ENCODE results near the gene PARP3. TPM values are rescaled to one million over a fixed set of nuclear protein-coding genes. Genes with fewer than 3 reads are reported as not detected.
"Not testable (repeated sequence)": the region's sequence is repeated elsewhere in the genome, so short reads cannot be mapped to it uniquely, and the experiment has no call there.

The PARP3 gene
- total RNA-seq: 10 to 100 TPM in 3 of 8 experiments, 1 to 10 TPM in 5; 2.7 to 40.4 (median 6.9) TPM

DNA sequence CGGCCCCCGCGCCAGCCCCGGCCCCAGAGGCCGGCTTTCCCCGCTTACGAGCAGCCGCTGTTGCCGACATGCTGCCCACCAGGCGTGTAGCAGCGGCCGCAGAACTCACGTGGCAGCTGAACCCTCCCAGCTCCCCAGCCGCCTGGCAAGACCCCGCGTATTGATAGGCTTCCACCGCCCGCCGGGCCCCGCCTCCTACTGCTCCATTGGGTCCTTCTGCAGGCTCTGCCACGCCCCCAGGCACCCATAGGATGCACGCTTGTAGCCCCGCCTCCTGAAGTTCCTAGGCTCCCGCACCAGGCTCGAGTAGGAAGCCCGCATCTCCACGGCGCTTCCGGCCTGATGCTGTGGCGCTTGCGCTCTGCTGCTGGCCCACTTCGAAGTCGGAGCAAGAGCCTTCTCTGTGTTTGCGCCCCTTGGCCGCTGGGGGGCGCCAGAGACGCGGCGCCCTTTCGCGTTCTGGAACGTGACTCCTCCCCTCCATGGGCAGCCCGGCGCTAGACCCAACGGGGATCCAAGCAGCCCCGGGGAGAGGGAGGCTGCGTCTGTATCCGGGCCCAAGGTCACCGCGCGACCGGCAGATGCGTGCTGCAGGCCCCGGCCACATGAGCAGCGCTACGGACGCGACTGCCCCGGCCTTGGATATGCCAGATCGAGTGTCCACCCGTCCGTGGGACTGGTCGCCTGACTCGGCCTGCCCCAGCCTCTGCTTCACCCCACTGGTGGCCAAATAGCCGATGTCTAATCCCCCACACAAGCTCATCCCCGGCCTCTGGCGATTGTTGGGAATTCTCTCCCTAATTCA, at the start of gene PARP3, which contains the start of gene RRP9:
Gene PARP3, plus strand, starts transcription at position 566 of the 805 bp plus-strand sequence. CDS start 993 bp downstream, outside the sequence.
Gene RRP9, minus strand, starts transcription at position 107 of the 805 bp plus-strand sequence. Its CDS starts 37 bp downstream, at position 70.
- 0 to 16% (median 0%) methylated on average over 4 to 16 of the region's 67 CpGs; no CpG with 5 or more reads in 5 of the 10 experiments for WGBS, 10 experiments
- ATAC-seq (replicated peaks in 6 of 8): peak; percentile 75 to 96 (median 93)
- H3K27ac ChIP-seq: peak within 1 kb of the TSS; percentile 78 to 83
- H3K4me3 ChIP-seq: peak within 1 kb of the TSS; percentile 51 to 79 (median 60)
- peaks cover 16% of the 10 kb centered on the region in 2 donors for H3K4me1 ChIP-seq (replicated peaks in 1 of 2)
- in situ Hi-C loops (cut with MboI; ENCODE audit: low pct_unique_long_range_greater_than_20kb in 2 of 9, low sequenced_read_pairs in 9 of 9, unreplicated experiment in 9 of 9): no loop called here

- peak in 1 of 8 experiments; percentile 74 for ATAC-seq (replicated peaks in 6 of 8)
- no peak overlapping the region for H3K27ac ChIP-seq
- H3K4me3 ChIP-seq: no peak overlapping the region
- whole genome bisulfite sequencing, 10 experiments: 60 to 100% (median 63%) methylated on average over 1 to 3 of the region's 4 CpGs; no CpG with 5 or more reads in 6 of the 10 experiments
- H3K4me1 ChIP-seq (replicated peaks in 1 of 2): peaks cover 0 to 4% of the 10 kb centered on the region in 2 donors
- in situ Hi-C loops (cut with MboI; ENCODE audit: low pct_unique_long_range_greater_than_20kb in 2 of 9, low sequenced_read_pairs in 9 of 9, unreplicated experiment in 9 of 9): no loop called here
Measured at GRCh38 chr3:51894391-51894790, 47.8 kb upstream of the PARP3 start.

DNA sequence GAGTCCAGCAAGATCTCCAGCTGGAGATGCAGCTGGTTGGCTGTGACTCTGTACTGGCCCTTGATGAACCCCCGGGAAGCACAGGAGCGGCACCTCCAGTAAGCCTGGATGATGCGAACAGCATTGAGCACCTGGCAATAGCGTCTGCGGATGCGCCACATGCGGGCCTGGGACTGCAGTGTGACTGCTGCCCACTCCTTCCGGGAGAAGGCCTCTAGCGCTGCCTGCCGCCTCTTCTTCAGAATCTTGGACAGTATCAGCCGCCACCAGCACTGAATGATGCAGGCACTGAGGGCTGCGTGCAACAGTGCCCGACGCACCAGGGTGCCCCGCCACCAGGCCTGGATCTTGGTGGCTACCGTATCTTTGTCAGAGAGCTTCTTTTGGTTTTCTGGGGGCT, 47.2 kb upstream of the PARP3 start:
- no peak for ATAC-seq (replicated peaks in 6 of 8)
- in situ Hi-C loops (cut with MboI; ENCODE audit: low pct_unique_long_range_greater_than_20kb in 2 of 9, low sequenced_read_pairs in 9 of 9, unreplicated experiment in 9 of 9): no loop called here
- peaks cover 0 to 4% of the 10 kb centered on the region in 2 donors for H3K4me1 ChIP-seq (replicated peaks in 1 of 2)
- no peak overlapping the region for H3K4me3 ChIP-seq
- H3K27ac ChIP-seq: no peak overlapping the region
- 45 to 100% (median 91%) methylated on average over 1 to 8 of the region's 16 CpGs; no CpG with 5 or more reads in 2 of the 10 experiments for WGBS, 10 experiments

DNA sequence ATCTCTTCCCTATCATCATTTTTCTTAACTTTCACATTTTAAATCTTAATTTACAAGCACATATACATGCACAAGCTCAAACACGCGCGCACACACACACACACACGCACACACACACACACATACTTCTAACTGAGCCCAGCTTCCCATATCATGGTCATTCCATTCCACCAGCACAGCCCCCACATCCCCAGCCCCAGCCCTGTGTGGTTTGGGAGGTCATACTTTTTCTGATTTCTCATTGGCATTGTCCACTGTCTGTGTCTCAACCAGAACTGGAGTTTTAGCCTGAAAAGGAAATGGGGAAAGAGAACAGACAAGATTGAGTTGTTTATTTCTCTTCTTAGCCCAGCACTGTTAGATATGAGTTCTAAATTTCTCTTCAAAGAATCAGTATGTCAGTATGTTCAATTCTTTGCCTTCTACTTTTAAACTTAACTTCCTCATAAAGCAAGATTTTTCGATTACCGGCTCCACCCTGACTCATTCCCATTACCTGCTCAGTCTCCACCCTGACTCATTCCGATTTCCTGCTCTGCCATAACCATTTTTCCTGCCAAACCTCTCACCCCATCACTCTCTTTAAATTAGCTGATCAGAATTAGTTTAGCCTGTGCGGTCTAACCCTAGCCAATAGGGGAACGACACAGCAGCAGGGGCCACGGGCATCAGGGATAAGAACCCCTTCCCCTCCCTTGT, 45.4 kb upstream of the PARP3 start:
- no peak overlapping the region for H3K27ac ChIP-seq
- no peak overlapping the region for H3K4me3 ChIP-seq
- H3K4me1 ChIP-seq (replicated peaks in 1 of 2): peaks cover 0 to 4% of the 10 kb centered on the region in 2 donors
- in situ Hi-C loops (cut with MboI; ENCODE audit: low pct_unique_long_range_greater_than_20kb in 2 of 9, low sequenced_read_pairs in 9 of 9, unreplicated experiment in 9 of 9): no loop called here
- WGBS, 10 experiments: 45 to 100% (median 85%) methylated on average over 2 to 9 of the region's 10 CpGs
- ATAC-seq (replicated peaks in 6 of 8): no peak

- in situ Hi-C loops (cut with MboI; ENCODE audit: low pct_unique_long_range_greater_than_20kb in 2 of 9, low sequenced_read_pairs in 9 of 9, unreplicated experiment in 9 of 9): no loop called here
- H3K4me1 ChIP-seq (replicated peaks in 1 of 2): peaks cover 0 to 4% of the 10 kb centered on the region in 2 donors
- H3K4me3 ChIP-seq: no peak overlapping the region
- H3K27ac ChIP-seq: no peak overlapping the region
- 40 to 100% (median 80%) methylated on average over 1 to 11 of the region's 15 CpGs; no CpG with 5 or more reads in 2 of the 10 experiments for WGBS, 10 experiments
- ATAC-seq (replicated peaks in 6 of 8): no peak
Measured at GRCh38 chr3:51897391-51897790, 44.8 kb upstream of the PARP3 start.

GRCh38 chr3:51900043-51900442, 42.1 kb upstream of the PARP3 start:
- H3K27ac ChIP-seq; in situ Hi-C loops (cut with MboI; ENCODE audit: low pct_unique_long_range_greater_than_20kb in 2 of 9, low sequenced_read_pairs in 9 of 9, unreplicated experiment in 9 of 9); H3K4me3 ChIP-seq; ATAC-seq (replicated peaks in 6 of 8); H3K4me1 ChIP-seq (replicated peaks in 1 of 2): not testable (repeated sequence)
- 30 to 86% (median 62%) methylated on average over 1 to 5 of the region's 7 CpGs; no CpG with 5 or more reads in 4 of the 10 experiments for WGBS, 10 experiments

GRCh38 chr3:51902361-51902760, 39.8 kb upstream of the PARP3 start:
- in situ Hi-C loops (cut with MboI; ENCODE audit: low pct_unique_long_range_greater_than_20kb in 2 of 9, low sequenced_read_pairs in 9 of 9, unreplicated experiment in 9 of 9); H3K4me3 ChIP-seq; ATAC-seq (replicated peaks in 6 of 8); H3K27ac ChIP-seq; H3K4me1 ChIP-seq (replicated peaks in 1 of 2): not testable (repeated sequence)
- 60 to 100% (median 90%) methylated on average over 1 to 6 of the region's 7 CpGs; no CpG with 5 or more reads in 5 of the 10 experiments for WGBS, 10 experiments

GRCh38 chr3:51904034-51904823, 37.9 kb upstream of the PARP3 start:
- ATAC-seq (replicated peaks in 6 of 8): no peak
- no peaks in the 10 kb centered on the region for H3K4me1 ChIP-seq (replicated peaks in 1 of 2)
- in situ Hi-C loops (cut with MboI; ENCODE audit: low pct_unique_long_range_greater_than_20kb in 2 of 9, low sequenced_read_pairs in 9 of 9, unreplicated experiment in 9 of 9): no loop called here
- 40 to 100% (median 80%) methylated on average over 1 of the region's 2 CpGs; no CpG with 5 or more reads in 7 of the 10 experiments for WGBS, 10 experiments
- no peak overlapping the region for H3K4me3 ChIP-seq
- H3K27ac ChIP-seq: no peak overlapping the region

- Histone ChIP-seq H3K4me3 (no peak overlapping the region), H3K4me1 (replicated peaks in 1 of 2) (no peaks in the 10 kb centered on the region), H3K27ac (no peak overlapping the region)
- 6 to 100% (median 79%) methylated on average over 1 to 4 of the region's 4 CpGs; no CpG with 5 or more reads in 1 of the 10 experiments for WGBS, 10 experiments
- in situ Hi-C loops (cut with MboI; ENCODE audit: low pct_unique_long_range_greater_than_20kb in 2 of 9, low sequenced_read_pairs in 9 of 9, unreplicated experiment in 9 of 9): no loop called here
- no peak for ATAC-seq (replicated peaks in 6 of 8)
Measured at GRCh38 chr3:51908026-51908425, 34.1 kb upstream of the PARP3 start.

DNA sequence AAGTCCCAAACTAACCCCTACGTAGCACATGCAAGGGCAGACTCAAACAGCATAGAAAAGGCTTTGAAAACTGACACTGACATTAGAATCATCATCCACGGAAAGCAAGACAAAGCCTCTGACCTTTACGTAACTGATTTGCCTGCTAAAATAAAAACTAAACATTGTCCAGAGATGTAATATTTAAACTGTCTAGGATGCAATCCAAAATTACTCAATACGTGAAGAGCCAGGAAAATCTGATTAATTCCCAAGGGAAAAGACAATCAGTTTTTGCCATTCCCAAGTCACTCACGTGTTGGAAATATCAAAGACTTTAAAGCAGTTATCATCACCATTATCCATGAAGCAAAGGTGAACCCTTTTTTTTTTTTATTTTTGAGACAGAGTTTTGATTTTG, 25.7 kb upstream of the PARP3 start:
- in situ Hi-C loops (cut with MboI; ENCODE audit: low pct_unique_long_range_greater_than_20kb in 2 of 9, low sequenced_read_pairs in 9 of 9, unreplicated experiment in 9 of 9): no loop called here
- no peak for ATAC-seq (replicated peaks in 6 of 8)
- Histone ChIP-seq H3K27ac (no peak overlapping the region), H3K4me1 (replicated peaks in 1 of 2) (no peaks in the 10 kb centered on the region), H3K4me3 (no peak overlapping the region)
- 7 to 92% (median 66%) methylated on average over 2 to 5 of the region's 5 CpGs; no CpG with 5 or more reads in 1 of the 10 experiments for WGBS, 10 experiments

GRCh38 chr3:51921081-51921578, 21.0 kb upstream of the PARP3 start:
- H3K4me3 ChIP-seq: no peak overlapping the region
- 30 to 100% (median 79%) methylated on average over 1 to 10 of the region's 11 CpGs; no CpG with 5 or more reads in 1 of the 10 experiments for WGBS, 10 experiments
- H3K27ac ChIP-seq: no peak overlapping the region
- no peaks in the 10 kb centered on the region for H3K4me1 ChIP-seq (replicated peaks in 1 of 2)
- no peak for ATAC-seq (replicated peaks in 6 of 8)
- in situ Hi-C loops (cut with MboI; ENCODE audit: low pct_unique_long_range_greater_than_20kb in 2 of 9, low sequenced_read_pairs in 9 of 9, unreplicated experiment in 9 of 9): no loop called here

Data from motor neuron (in vitro differentiated cells).